RWPE2 (cell line): ENCODE data around the gene ZNF619.

ENCODE experiments used
- ATAC-seq: fragments of 200-7000 bp; cut with Tn5 transposase; 3 replicates; pipeline ENCODE4 v1.9.1; 2021; ENCODE audit warnings: low read depth
- DNase-seq: peaks from one replicate; pipeline ENCODE4 v3.0.0-alpha.2; 2020; ENCODE audit warnings: low spot score
- H3K27ac ChIP-seq: fragments of 450-650 bp; 2 replicates; pipeline ENCODE4 v1.5.1; 2017; ENCODE audit warnings: mild to moderate bottlenecking; ENCODE audit not compliant: poor library complexity, severe bottlenecking
- H3K27me3 ChIP-seq: fragments of 250-450 bp; sonication (Bioruptor Pico); 2 replicates; pipeline ENCODE4 v1.5.1; 2021; ENCODE audit warnings: mild to moderate bottlenecking, moderate library complexity; ENCODE audit not compliant: insufficient read depth, poor library complexity, severe bottlenecking
- H3K36me3 ChIP-seq: fragments of 250-450 bp; sonication (Bioruptor Pico); 2 replicates; pipeline ENCODE4 v1.5.1; 2020; ENCODE audit warnings: low read depth, mild to moderate bottlenecking, moderate library complexity
- H3K4me1 ChIP-seq: fragments of 250-450 bp; sonication (Bioruptor Pico); 2 replicates; pipeline ENCODE4 v1.5.1; 2021; ENCODE audit warnings: mild to moderate bottlenecking, moderate library complexity; ENCODE audit not compliant: insufficient read depth, poor library complexity, severe bottlenecking
- H3K4me3 ChIP-seq: fragments of 250-450 bp; sonication (Bioruptor Pico); 2 replicates; pipeline ENCODE4 v1.5.1; 2021; ENCODE audit warnings: mild to moderate bottlenecking, moderate library complexity; ENCODE audit not compliant: severe bottlenecking
- H3K9me3 ChIP-seq: fragments of 250-450 bp; sonication (Bioruptor Pico); 2 replicates; pipeline ENCODE4 v1.5.1; 2021; ENCODE audit warnings: mild to moderate bottlenecking, moderate library complexity; ENCODE audit not compliant: severe bottlenecking
- CTCF ChIP-seq: fragments of 450-650 bp; IDR thresholded peaks from one replicate; pipeline ENCODE4 v1.5.1; 2017; ENCODE audit warnings: mild to moderate bottlenecking, moderate library complexity; ENCODE audit not compliant: poor library complexity, severe bottlenecking

ZNF619 gene

GRCh38 chr3:40516201-40516600, 39.3 kb downstream of the ZNF619 start:
- no peaks in the 10 kb centered on the region for H3K27me3 ChIP-seq
- no peak for DNase-seq
- ATAC-seq, result no peak
- no peak overlapping the region for H3K27ac ChIP-seq
- no peak for TF ChIP-seq CTCF
- no peak overlapping the region for H3K4me3 ChIP-seq
- 0 out of 2 replicates have a peak, but pooled peaks cover 3% of the 10 kb centered on the region for H3K36me3 ChIP-seq
- H3K4me1 ChIP-seq, result no peaks in the 10 kb centered on the region
- no peaks in the 10 kb centered on the region for H3K9me3 ChIP-seq

- H3K27ac ChIP-seq, result no peak overlapping the region
- no peaks in the 10 kb centered on the region for H3K27me3 ChIP-seq
- ATAC-seq, result no peak
- no peak for DNase-seq
- no peaks in the 10 kb centered on the region for H3K4me1 ChIP-seq
- no peaks in the 10 kb centered on the region for H3K36me3 ChIP-seq
- no peaks in the 10 kb centered on the region for H3K9me3 ChIP-seq
- TF ChIP-seq CTCF, result no peak
- no peak overlapping the region for H3K4me3 ChIP-seq
These were observed 41.1 kb downstream of the ZNF619 start for GRCh38 chr3:40518067-40518466.

- Histone ChIP-seq H3K9me3 (no peaks in the 10 kb centered on the region), H3K27ac (no peak overlapping the region), H3K36me3 (no peaks in the 10 kb centered on the region), H3K27me3 (no peaks in the 10 kb centered on the region), H3K4me3 (no peak overlapping the region), H3K4me1 (no peaks in the 10 kb centered on the region)
- no peak for DNase-seq
- no peak for TF ChIP-seq CTCF
- ATAC-seq, result no peak
These were observed 41.9 kb downstream of the ZNF619 start for GRCh38 chr3:40518848-40519247.

- H3K27ac ChIP-seq, result no peak overlapping the region
- no peak for ATAC-seq
- TF ChIP-seq CTCF, result no peak
These were observed 44.3 kb downstream of the ZNF619 start for GRCh38 chr3:40521254-40521653.

GRCh38 chr3:40523781-40524180, 46.9 kb downstream of the ZNF619 start:
- peak overlapping the region; percentile 46 for H3K27ac ChIP-seq
- H3K4me3 ChIP-seq, result no peak overlapping the region
- H3K27me3 ChIP-seq, result no peaks in the 10 kb centered on the region
- no peak for TF ChIP-seq CTCF
- no peaks in the 10 kb centered on the region for H3K4me1 ChIP-seq
- DNase-seq (no peak), ATAC-seq (no peak)
- H3K36me3 ChIP-seq, result peaks cover 25% of the 10 kb centered on the region
- H3K9me3 ChIP-seq, result no peaks in the 10 kb centered on the region

More at GRCh38 chr3:40521254-40521653, 44.3 kb downstream of the ZNF619 start:
- no peak for DNase-seq
- Histone ChIP-seq H3K27me3 (no peaks in the 10 kb centered on the region), H3K9me3 (no peaks in the 10 kb centered on the region), H3K4me1 (no peaks in the 10 kb centered on the region), H3K4me3 (no peak overlapping the region), H3K36me3 (no peaks in the 10 kb centered on the region; the same call in 1 of the 2 replicates)
